Loucy (cell line): Measurements from ENCODE around the gene PCDHAC1.

Source experiments
- EZH2phosphoT487 ChIP-seq: fragments of 200-600 bp; IDR thresholded peaks from 2 replicates; pipeline ENCODE4 v1.6.1; 2018; ENCODE audit warnings: antibody characterized with exemption, mild to moderate bottlenecking, moderate library complexity, borderline replicate concordance
- TF ChIP-seq, protein P1 (sequence below): fragments of 200-600 bp; sonication (generic); conservative IDR thresholded peaks from 2 replicates; pipeline ENCODE4 v1.5.1; 2014; ENCODE audit warnings: mild to moderate bottlenecking, antibody characterized with exemption, low read length

DNA sequence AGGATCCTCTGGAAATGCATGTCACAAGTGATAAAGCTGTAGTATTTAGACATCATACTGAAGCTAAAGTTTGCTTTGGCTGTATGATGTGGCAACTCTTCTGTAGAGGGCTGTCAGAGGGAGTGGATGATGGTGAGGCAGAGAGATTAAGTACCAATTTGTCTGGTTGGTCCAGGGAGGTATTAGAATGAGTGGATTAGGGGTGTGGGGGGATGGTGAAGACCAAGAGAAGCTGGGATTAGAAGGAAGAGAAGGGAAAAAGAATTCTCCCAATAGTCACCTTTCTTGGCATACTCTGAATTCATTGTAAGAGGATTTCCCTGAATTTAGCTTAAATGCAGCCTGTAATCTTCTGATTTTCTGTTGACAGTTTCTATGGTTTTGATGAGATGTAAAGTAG lies 43.8 kb downstream of the PCDHAC1 start:
- TF ChIP-seq, protein P1, sequence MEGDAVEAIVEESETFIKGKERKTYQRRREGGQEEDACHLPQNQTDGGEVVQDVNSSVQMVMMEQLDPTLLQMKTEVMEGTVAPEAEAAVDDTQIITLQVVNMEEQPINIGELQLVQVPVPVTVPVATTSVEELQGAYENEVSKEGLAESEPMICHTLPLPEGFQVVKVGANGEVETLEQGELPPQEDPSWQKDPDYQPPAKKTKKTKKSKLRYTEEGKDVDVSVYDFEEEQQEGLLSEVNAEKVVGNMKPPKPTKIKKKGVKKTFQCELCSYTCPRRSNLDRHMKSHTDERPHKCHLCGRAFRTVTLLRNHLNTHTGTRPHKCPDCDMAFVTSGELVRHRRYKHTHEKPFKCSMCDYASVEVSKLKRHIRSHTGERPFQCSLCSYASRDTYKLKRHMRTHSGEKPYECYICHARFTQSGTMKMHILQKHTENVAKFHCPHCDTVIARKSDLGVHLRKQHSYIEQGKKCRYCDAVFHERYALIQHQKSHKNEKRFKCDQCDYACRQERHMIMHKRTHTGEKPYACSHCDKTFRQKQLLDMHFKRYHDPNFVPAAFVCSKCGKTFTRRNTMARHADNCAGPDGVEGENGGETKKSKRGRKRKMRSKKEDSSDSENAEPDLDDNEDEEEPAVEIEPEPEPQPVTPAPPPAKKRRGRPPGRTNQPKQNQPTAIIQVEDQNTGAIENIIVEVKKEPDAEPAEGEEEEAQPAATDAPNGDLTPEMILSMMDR = no peak
- TF ChIP-seq EZH2phosphoT487 = no peak
